Effector CD8-positive, alpha-beta T cell (primary cell): ENCODE data around the gene MXI1.

Source experiments
- DNase-seq: peaks from one replicate; lab custom pipeline; 2025; lab: John Stamatoyannopoulos, UW
- total RNA-seq, 4 experiments: gene quantifications; one replicate each; lab custom pipeline; 2026; lab: John Stamatoyannopoulos, UW

MXI1 gene
- 44.0 to 77.5 (median 56.4) reads per million in 4 experiments for total RNA-seq

GRCh38 chr10:110207011-110207804, at the start of gene MXI1:
MXI1 (plus strand) TSS chr10:110207605; CDS start chr10:110207809, 204 bp downstream.
- no peak for DNase-seq

- no peak for DNase-seq
Measured at GRCh38 chr10:110158051-110159005, 49.1 kb upstream of the MXI1 start.

- no peak for DNase-seq
Measured at GRCh38 chr10:110160081-110160480, 47.3 kb upstream of the MXI1 start.

- DNase-seq: no peak
Measured at GRCh38 chr10:110160522-110160921, 46.9 kb upstream of the MXI1 start.

GRCh38 chr10:110162741-110163145, 44.7 kb upstream of the MXI1 start:
- DNase-seq: no peak

DNA sequence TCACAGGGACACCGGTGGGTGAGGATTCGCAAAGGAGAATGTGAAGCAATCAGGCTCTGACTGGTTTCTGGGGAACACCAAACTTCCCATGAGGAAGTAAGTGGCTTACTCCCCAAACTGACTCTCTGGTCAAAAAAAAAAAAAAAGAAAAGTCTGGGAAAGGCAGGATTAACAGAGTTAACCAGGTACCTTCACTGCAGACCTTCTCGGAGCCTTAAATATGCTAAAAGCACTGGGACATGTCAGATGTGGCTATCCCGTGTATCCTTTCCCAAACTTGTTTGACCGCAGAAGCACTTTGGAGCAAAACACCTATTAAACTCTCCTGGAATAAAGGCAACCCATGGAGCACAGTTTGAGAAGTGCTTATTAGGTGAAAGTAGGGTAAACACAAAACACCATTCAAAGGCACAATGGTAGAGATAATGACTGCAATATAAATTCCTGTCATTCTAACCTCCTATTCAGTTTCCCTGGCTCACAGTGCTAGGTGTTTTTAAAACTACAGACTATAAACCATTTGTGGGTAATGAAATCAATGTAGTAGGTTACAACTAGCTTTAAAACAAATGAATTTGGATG, 44.1 kb upstream of the MXI1 start:
- DNase-seq: no peak

- DNase-seq: no peak
Measured at GRCh38 chr10:110163841-110164240, 43.6 kb upstream of the MXI1 start.

GRCh38 chr10:110165239-110165638, 42.2 kb upstream of the MXI1 start:
- DNase-seq: no peak

DNA sequence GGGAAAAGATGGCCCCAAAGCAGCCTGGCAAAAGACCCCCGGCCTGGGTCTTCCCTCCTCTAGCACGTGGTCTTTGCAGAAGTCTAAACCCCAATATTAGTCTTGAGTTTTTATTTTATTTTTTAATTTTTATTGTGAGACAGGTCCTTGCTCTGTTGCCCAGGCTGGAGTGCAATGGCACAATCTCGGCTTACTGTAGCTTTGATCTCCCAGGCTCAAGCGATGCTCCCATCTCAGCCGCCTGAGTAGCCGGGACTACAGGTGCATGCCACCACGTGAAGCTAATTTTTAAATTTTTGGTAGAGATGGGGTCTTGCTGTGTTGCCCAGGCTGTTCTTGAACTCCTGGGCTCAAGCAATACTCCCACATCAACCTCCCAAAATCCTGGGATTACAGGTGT, 40.3 kb upstream of the MXI1 start:
- no peak for DNase-seq

- no peak for DNase-seq
Measured at GRCh38 chr10:110168601-110169481, 38.6 kb upstream of the MXI1 start.

DNA sequence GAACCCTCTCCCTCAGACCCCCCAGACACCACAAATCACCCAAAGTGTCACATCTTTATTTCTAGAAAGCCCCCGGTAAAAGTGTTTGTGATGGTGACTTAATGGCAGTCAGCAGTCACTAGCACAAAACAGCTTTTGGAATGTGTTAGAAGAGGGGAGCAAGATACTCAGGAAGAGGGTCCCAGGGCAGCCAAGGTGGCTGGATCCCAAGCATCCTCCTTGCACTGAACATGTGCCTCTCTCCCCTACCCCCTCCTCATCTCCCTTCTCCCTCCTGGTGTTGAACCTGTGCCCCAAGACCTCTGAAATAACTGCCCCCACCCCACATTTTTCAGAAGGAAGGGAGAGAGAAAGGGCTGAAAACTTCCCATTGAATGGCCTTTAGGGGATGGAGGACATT, 37.8 kb upstream of the MXI1 start:
- no peak for DNase-seq

- DNase-seq: no peak
Measured at GRCh38 chr10:110170142-110170971, 37.0 kb upstream of the MXI1 start.

GRCh38 chr10:110171032-110171431, 36.4 kb upstream of the MXI1 start:
- DNase-seq: no peak

DNA sequence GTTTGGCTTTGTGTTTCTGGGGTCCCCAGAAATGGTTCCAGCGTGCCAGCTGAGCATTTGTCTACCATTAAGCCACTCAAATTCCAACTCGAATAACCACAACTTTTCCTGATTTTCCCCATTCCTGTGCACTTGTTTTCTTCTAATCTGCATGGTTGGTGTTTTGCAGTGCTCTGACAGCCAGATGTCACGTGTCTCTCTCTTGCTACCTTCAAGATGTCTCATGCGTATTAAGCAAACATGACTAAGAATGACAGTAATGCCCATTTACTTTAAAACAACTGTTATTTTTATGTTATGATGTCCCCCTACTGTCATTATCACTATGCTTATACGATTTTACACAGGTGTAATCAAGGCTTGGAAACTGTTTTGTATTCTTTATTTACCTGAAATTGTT, 35.2 kb upstream of the MXI1 start:
- no peak for DNase-seq

DNA sequence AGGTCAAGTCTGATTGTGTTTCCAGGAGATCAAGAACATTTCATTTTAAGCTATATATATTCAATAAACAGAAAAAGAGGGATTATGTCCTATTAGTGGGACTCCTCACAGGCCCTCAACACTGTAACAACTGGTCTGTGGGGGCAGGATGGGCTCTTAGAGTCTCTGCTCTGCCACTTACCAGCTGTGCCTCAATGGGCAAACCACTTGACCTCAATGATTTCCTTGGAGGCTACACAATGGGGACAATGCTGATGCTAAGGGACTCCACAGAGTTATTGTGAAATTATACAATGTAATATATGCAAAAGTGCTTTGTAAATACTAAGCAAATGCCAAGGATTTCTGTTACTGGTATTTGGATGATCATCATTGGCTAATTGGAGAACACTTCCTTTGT, 33.2 kb upstream of the MXI1 start:
- no peak for DNase-seq

GRCh38 chr10:110174816-110175215, 32.6 kb upstream of the MXI1 start:
- DNase-seq: no peak

DNA sequence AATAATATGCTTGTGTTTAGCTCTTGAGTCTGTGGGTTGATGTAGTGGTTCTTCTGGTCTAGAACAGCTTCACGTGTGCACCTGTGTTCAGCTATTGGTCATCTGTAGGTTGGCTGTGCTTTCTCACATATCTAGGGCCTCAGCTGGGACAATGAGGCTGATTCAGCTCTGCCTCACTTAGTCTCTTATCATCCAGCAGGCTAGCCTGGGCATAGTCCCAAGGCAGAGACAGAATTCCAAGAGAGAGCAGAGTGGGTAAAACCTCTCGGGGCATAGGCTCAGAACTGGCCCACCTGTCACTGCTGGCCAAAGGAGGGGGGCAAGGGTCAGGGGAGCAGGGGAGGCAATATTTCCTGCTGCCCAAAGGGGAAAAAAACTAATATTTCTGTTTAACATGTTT, 32.0 kb upstream of the MXI1 start:
- DNase-seq: no peak

- no peak for DNase-seq
Measured at GRCh38 chr10:110176141-110177030, 31.0 kb upstream of the MXI1 start.

DNA sequence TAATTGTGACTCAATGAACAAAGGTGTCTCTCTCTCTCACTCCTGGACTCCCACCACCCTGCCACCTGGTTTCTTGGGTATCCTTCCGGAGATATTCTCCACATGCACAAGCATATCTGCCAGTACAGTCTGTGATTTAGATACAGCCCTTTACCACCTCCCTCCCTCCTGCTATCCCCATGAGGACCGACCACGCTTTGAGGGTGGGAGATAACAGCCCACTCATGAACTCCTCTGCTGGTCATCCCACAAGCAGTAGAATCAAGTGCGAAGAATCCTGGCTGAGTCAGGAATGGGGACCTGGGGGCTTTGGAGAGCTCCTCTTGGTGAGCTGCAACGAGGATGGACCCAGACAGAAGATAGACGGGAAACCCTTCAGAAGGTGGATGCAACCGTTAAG, 28.2 kb upstream of the MXI1 start:
- no peak for DNase-seq
